Panc1 (cell line): ENCODE data around the gene ADIRF. TPM values are rescaled to one million over a fixed set of nuclear protein-coding genes. Genes with fewer than 3 reads are reported as not detected.
"Not testable (repeated sequence)": the region's sequence is repeated elsewhere in the genome, so short reads cannot be mapped to it uniquely, and the experiment has no call there.

Experiments
- ATAC-seq: fragments of 200-7000 bp; cut with Tn5 transposase; 2 replicates; pipeline ENCODE4 v1.9.1; 2020; ENCODE audit warnings: mild to moderate bottlenecking, moderate library complexity
- BruUV-seq: library from RNA; stranded (reverse); fragments of 400-500 nt; replicated peaks from 2 replicates; lab custom pipeline; 2021; lab: Mats Ljungman, UMichigan
- CTCF ChIA-PET: fragments of 300-600 bp; sonication (Branson Sonifier 250); formaldehyde crosslinking; loops from one replicate; lab custom pipeline; 2022; ENCODE audit warnings: antibody characterized with exemption; lab: Charles Lee
- POLR2A ChIA-PET: fragments of 300-600 bp; sonication (Branson Sonifier 250); formaldehyde crosslinking; loops from one replicate; lab custom pipeline; 2022; ENCODE audit warnings: antibody characterized with exemption; lab: Charles Lee
- DNase-seq: peaks from one replicate; pipeline ENCODE4 v3.0.0-alpha.2; 2010; ENCODE audit warnings: low read depth, low spot score
- H3K27ac ChIP-seq: 2 replicates; pipeline ENCODE4 v1.5.1; 2011; ENCODE audit warnings: mild to moderate bottlenecking, low read length, inconsistent platforms
- H3K27me3 ChIP-seq: fragments of 200-500 bp; sonication (Bioruptor generic); 2 replicates; pipeline ENCODE4 v1.6.0; 2014; ENCODE audit warnings: low read length, inconsistent platforms; ENCODE audit not compliant: control insufficient read depth, insufficient read depth
- H3K36me3 ChIP-seq: fragments of 200-500 bp; sonication (Bioruptor generic); 2 replicates; pipeline ENCODE4 v1.5.1; 2014; ENCODE audit warnings: inconsistent platforms, mild to moderate bottlenecking, low read length, moderate library complexity; ENCODE audit not compliant: control insufficient read depth, insufficient read depth
- H3K4me1 ChIP-seq: 2 replicates; pipeline ENCODE4 v1.5.1; 2011; ENCODE audit warnings: inconsistent platforms, mild to moderate bottlenecking, low read length, moderate library complexity; ENCODE audit not compliant: control insufficient read depth, insufficient read depth
- H3K4me3 ChIP-seq, 2 experiments: 2 replicates each; pipeline ENCODE4 v1.5.1; 2011 to 2012; ENCODE audit warnings: low read depth in 2 of 2, low read length in 2 of 2, mild to moderate bottlenecking in 2 of 2, inconsistent platforms in 1 of 2, moderate library complexity in 1 of 2
- H3K9me3 ChIP-seq: fragments of 200-500 bp; sonication (Bioruptor generic); 2 replicates; pipeline ENCODE4 v1.5.1; 2014; ENCODE audit warnings: low read depth, mild to moderate bottlenecking, inconsistent platforms, low read length, moderate library complexity; ENCODE audit not compliant: control insufficient read depth, insufficient read depth
- POLR2AphosphoS5 ChIP-seq: IDR thresholded peaks from 2 replicates; pipeline ENCODE4 v1.6.1; 2012; ENCODE audit warnings: mild to moderate bottlenecking, low read depth, low read length, moderate library complexity
- SIN3A ChIP-seq: IDR thresholded peaks from 2 replicates; pipeline ENCODE4 v1.6.1; 2012; ENCODE audit warnings: low read depth, mild to moderate bottlenecking, low read length, moderate library complexity, borderline replicate concordance; ENCODE audit not compliant: insufficient read depth
- TCF7L2 ChIP-seq: IDR thresholded peaks from 2 replicates; pipeline ENCODE4 v1.6.1; 2011; ENCODE audit warnings: mild to moderate bottlenecking, low read depth, low read length, inconsistent platforms
- in situ Hi-C: cut with HindIII; loops from 2 replicates; pipeline ENCODE4 v1.10.0; 2016; ENCODE audit warnings: low sequenced_read_pairs, low pct_unique_long_range_greater_than_20kb
- intact Hi-C: fragments of 100-400 bp; cut with micrococcal nuclease; formaldehyde crosslinking; loops from one replicate; pipeline ENCODE4 v1.10.0; 2022; ENCODE audit not compliant: unreplicated experiment
- total RNA-seq: library from RNA; stranded (reverse); gene quantifications from one replicate; pipeline ENCODE4 v1.2.1, GENCODE V29; 2021; ENCODE audit not compliant: unreplicated experiment
- TF ChIP-seq, protein P1 (sequence below), 2 experiments: IDR thresholded peaks; 2 replicates each; pipeline ENCODE4 v1.6.1; 2011 to 2012; ENCODE audit warnings: low read depth in 2 of 2, control low read depth in 1 of 2, low read length in 1 of 2, mild to moderate bottlenecking in 1 of 2, moderate library complexity in 1 of 2; ENCODE audit not compliant: insufficient read depth in 1 of 2
- TF ChIP-seq, protein P2 (sequence below): fragments of 450-650 bp; IDR thresholded peaks from 2 replicates; pipeline ENCODE4 v1.5.1; 2017; ENCODE audit warnings: mild to moderate bottlenecking

Gene ADIRF
- total RNA-seq, 1 experiment from 2014 or later: 14.8 TPM

DNA sequence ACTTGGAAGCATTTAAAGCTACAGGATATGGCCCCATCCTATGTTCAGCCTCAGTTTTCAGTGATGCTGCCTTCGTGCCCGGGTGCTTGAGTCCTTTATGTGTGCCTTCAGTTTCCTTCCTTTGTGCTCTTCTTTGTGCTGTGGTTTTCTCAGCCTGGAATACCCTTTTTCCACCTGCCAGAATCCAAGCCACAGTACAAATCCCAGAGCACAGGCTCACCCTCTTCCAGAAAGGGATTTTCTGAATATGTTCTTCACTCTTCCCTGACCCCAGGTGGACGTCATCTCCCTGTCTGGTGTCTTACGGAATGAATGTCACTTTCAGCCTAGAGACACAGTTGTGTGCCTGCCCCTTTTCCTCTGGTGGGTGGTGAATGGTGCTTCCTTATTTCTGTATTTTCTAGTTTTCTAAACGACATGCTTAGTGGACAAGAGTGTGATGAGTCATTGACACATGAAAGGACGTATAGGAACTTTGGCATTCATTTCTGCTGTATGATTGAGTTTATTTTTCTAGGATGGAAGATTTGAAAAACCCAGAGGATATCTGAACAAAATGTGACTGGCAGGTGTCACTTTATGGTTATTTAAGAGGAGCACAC lies 31.6 kb downstream of the ADIRF start:
- H3K27me3 ChIP-seq, POLR2A ChIA-PET, ATAC-seq, H3K36me3 ChIP-seq, H3K4me3 ChIP-seq, CTCF ChIA-PET, H3K27ac ChIP-seq, DNase-seq, BruUV-seq, H3K4me1 ChIP-seq, intact Hi-C loops, H3K9me3 ChIP-seq, in situ Hi-C loops: not testable (repeated sequence)

DNA sequence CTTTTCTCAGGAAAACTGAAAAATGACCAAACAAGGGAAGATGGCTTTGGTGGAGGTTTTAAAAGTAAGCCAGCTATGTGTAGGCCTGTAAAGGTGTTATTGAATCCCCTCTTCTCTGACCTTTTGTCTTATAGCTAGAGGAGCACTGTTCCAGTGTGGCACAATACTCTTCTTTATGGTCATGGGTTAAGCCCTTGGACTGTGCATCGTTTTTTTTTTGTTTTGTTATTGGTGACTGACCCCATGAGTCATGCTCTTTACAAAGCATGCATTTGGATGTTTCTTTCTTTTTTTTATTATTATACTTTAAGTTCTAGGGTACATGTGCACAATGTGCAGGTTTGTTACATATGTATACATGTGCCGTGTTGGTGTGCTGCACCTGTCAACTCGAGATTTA lies 32.2 kb downstream of the ADIRF start:
- H3K27me3 ChIP-seq: no peaks in the 10 kb centered on the region
- intact Hi-C loops (no loop called here), in situ Hi-C loops (no loop called here)
- POLR2A ChIA-PET: no interaction called here
- DNase-seq (no peak), ATAC-seq (no peak)
- H3K4me1 ChIP-seq: no peaks in the 10 kb centered on the region
- H3K9me3 ChIP-seq: no peaks in the 10 kb centered on the region
- CTCF ChIA-PET: no interaction called here
- no peak overlapping the region for H3K27ac ChIP-seq
- BruUV-seq: no TSS peak
- H3K36me3 ChIP-seq: no peaks in the 10 kb centered on the region
- no peak for TF ChIP-seq POLR2AphosphoS5
- TF ChIP-seq TCF7L2: no peak
- no peak for TF ChIP-seq SIN3A
- TF ChIP-seq, protein P1, sequence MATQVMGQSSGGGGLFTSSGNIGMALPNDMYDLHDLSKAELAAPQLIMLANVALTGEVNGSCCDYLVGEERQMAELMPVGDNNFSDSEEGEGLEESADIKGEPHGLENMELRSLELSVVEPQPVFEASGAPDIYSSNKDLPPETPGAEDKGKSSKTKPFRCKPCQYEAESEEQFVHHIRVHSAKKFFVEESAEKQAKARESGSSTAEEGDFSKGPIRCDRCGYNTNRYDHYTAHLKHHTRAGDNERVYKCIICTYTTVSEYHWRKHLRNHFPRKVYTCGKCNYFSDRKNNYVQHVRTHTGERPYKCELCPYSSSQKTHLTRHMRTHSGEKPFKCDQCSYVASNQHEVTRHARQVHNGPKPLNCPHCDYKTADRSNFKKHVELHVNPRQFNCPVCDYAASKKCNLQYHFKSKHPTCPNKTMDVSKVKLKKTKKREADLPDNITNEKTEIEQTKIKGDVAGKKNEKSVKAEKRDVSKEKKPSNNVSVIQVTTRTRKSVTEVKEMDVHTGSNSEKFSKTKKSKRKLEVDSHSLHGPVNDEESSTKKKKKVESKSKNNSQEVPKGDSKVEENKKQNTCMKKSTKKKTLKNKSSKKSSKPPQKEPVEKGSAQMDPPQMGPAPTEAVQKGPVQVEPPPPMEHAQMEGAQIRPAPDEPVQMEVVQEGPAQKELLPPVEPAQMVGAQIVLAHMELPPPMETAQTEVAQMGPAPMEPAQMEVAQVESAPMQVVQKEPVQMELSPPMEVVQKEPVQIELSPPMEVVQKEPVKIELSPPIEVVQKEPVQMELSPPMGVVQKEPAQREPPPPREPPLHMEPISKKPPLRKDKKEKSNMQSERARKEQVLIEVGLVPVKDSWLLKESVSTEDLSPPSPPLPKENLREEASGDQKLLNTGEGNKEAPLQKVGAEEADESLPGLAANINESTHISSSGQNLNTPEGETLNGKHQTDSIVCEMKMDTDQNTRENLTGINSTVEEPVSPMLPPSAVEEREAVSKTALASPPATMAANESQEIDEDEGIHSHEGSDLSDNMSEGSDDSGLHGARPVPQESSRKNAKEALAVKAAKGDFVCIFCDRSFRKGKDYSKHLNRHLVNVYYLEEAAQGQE (IDR thresholded peaks at IDR 0.05; ENCODE audit: insufficient read depth in 1 of 2, low read depth in 2 of 2, low read length in 1 of 2): no peak
- TF ChIP-seq, protein P2, sequence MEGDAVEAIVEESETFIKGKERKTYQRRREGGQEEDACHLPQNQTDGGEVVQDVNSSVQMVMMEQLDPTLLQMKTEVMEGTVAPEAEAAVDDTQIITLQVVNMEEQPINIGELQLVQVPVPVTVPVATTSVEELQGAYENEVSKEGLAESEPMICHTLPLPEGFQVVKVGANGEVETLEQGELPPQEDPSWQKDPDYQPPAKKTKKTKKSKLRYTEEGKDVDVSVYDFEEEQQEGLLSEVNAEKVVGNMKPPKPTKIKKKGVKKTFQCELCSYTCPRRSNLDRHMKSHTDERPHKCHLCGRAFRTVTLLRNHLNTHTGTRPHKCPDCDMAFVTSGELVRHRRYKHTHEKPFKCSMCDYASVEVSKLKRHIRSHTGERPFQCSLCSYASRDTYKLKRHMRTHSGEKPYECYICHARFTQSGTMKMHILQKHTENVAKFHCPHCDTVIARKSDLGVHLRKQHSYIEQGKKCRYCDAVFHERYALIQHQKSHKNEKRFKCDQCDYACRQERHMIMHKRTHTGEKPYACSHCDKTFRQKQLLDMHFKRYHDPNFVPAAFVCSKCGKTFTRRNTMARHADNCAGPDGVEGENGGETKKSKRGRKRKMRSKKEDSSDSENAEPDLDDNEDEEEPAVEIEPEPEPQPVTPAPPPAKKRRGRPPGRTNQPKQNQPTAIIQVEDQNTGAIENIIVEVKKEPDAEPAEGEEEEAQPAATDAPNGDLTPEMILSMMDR: no peak
- no peak overlapping the region for H3K4me3 ChIP-seq

DNA sequence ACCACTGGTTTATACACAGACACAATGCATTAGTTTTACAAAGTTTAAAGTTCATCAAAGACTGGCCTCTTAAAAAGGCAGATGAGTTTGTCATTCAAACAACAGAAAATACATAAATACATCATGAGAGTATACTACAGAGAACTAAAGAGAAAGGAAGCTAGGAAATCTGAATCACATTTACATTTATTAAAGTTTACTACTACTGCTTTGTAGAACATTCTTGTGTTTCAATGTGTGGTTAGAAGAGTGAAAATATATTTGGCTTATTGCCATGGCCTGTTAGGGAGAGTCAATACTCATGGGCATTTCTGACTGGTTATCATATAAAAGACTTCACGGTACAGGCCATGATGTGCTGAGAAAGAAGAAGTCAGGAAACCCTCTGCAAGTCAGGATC lies 38.8 kb downstream of the ADIRF start:
- intact Hi-C loops, in situ Hi-C loops: not testable (repeated sequence)

DNA sequence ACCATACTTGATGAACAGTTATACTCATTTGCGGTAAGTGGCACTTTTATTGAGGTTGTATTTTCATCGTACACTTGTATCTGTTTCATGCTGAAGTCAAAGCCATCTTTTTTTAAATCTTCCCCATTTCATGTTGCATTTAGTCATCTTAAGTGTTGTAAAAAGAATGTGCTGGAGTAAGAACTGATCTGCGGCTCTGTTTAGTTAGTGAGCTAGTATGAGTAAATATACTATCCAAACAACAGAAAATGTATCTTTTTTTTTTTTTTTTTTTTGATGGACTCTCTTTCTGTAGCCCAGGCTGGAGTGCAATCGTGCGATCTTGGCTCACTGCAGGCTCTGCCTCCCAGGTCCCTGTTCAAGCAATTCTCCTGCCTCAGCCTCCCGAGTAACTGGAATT lies 39.4 kb downstream of the ADIRF start:
- H3K4me1 ChIP-seq, CTCF ChIA-PET, BruUV-seq, H3K4me3 ChIP-seq, ATAC-seq, POLR2A ChIA-PET, H3K27me3 ChIP-seq, intact Hi-C loops, in situ Hi-C loops, H3K9me3 ChIP-seq, DNase-seq, H3K27ac ChIP-seq, H3K36me3 ChIP-seq: not testable (repeated sequence)

More for the DNA sequence above, 38.8 kb downstream of the ADIRF start:
- ATAC-seq, H3K27ac ChIP-seq, POLR2A ChIA-PET, BruUV-seq, H3K27me3 ChIP-seq, CTCF ChIA-PET, H3K4me1 ChIP-seq, H3K36me3 ChIP-seq, H3K4me3 ChIP-seq, DNase-seq, H3K9me3 ChIP-seq: not testable (repeated sequence)

DNA sequence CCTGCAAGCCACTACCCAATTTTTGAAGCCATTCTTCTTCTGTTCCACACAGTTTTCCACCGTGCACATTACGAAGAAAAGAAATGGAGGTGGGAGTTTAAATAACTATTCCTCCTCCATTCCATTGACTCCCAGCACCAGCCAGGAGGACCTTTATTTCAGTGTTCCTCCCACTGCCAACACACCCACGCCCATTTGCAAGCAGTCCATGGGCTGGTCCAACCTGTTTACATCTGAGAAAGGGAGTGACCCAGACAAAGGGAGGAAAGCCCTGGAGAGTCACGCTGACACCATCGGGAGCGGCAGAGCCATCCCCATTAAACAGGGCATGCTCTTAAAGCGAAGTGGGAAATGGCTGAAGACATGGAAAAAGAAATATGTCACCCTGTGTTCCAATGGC lies 40.0 kb downstream of the ADIRF start:
- H3K9me3 ChIP-seq, BruUV-seq, POLR2A ChIA-PET, CTCF ChIA-PET, H3K27me3 ChIP-seq, H3K4me3 ChIP-seq, intact Hi-C loops, in situ Hi-C loops, H3K4me1 ChIP-seq, H3K27ac ChIP-seq, DNase-seq, H3K36me3 ChIP-seq, ATAC-seq: not testable (repeated sequence)
